Thymus (tissue), 11 donors: ENCODE results near the gene EXOSC5. TPM values are rescaled to one million over a fixed set of nuclear protein-coding genes. Genes with fewer than 3 reads are reported as not detected.
"Not testable (repeated sequence)": the region's sequence is repeated elsewhere in the genome, so short reads cannot be mapped to it uniquely, and the experiment has no call there.

Source experiments
- DNase-seq, 9 donors: peaks; one replicate each; pipeline ENCODE4 v3.0.0-alpha.2; 2013; ENCODE audit warnings: low spot score in 9 of 9, low read depth in 6 of 9, missing footprints in 1 of 9
- H3K27ac ChIP-seq, 2 donors: one replicate each; pipeline ENCODE4 v1.5.1; 2013; ENCODE audit warnings: control low read depth in 1 of 2, low read depth in 1 of 2, low read length in 1 of 2, mild to moderate bottlenecking in 1 of 2, moderate library complexity in 1 of 2
- H3K27me3 ChIP-seq, 2 donors: one replicate each; pipeline ENCODE4 v1.5.1; 2013; ENCODE audit warnings: low read length in 1 of 2; ENCODE audit not compliant: control insufficient read depth in 2 of 2, insufficient read depth in 1 of 2
- H3K36me3 ChIP-seq, 2 donors: one replicate each; pipeline ENCODE4 v1.5.1; 2013; ENCODE audit warnings: low read length in 1 of 2, mild to moderate bottlenecking in 1 of 2, moderate library complexity in 1 of 2; ENCODE audit not compliant: control insufficient read depth in 2 of 2, insufficient read depth in 2 of 2
- H3K4me1 ChIP-seq, 2 donors: one replicate each; pipeline ENCODE4 v1.5.1; 2013; ENCODE audit warnings: low read length in 2 of 2; ENCODE audit not compliant: control insufficient read depth in 2 of 2, insufficient read depth in 2 of 2
- H3K4me3 ChIP-seq, 2 donors: one replicate each; pipeline ENCODE4 v1.5.1; 2013; ENCODE audit warnings: low read length in 2 of 2, control low read depth in 1 of 2, mild to moderate bottlenecking in 1 of 2
- H3K9me3 ChIP-seq, 2 donors: one replicate each; pipeline ENCODE4 v1.5.1; 2013; ENCODE audit warnings: low read length in 1 of 2, mild to moderate bottlenecking in 1 of 2; ENCODE audit not compliant: control insufficient read depth in 2 of 2, insufficient read depth in 1 of 2
- WGBS: extraction: QIAGEN DNeasy Blood & Tissue Kit; methylation state at CpG from one replicate; pipeline ENCODE4 v1.1.7; 2013; 5-methylcytosine and 5-hydroxymethylcytosine counted together
- polyA plus RNA-seq: library from polyadenylated mRNA; stranded (reverse); fragments of 200-250 nt; gene quantifications from one replicate; pipeline ENCODE4 v1.2.3, GENCODE V29; 2013
- total RNA-seq: library from RNA; stranded (reverse); fragments of 120-200 nt; gene quantifications from one replicate; pipeline ENCODE4 v1.2.4, GENCODE V29; 2013
- donor health status: healthy.

Gene EXOSC5
- total and polyA plus RNA-seq, 2 donors = 20.2 to 20.3 TPM

GRCh38 chr19:41411100-41411967 is 14.2 kb upstream of the EXOSC5 start:
- WGBS = 82% methylated on average over 9 of the region's 9 CpGs
- Histone ChIP-seq H3K36me3 (peaks cover 26 to 51% of the 10 kb centered on the region in 2 donors), H3K27me3 (no peaks in the 10 kb centered on the region), H3K4me3 (no peak overlapping the region), H3K4me1 (no peaks in the 10 kb centered on the region), H3K27ac (no peak overlapping the region), H3K9me3 (no peaks in the 10 kb centered on the region)
- DNase-seq = no peak

- H3K9me3 ChIP-seq = no peaks in the 10 kb centered on the region
- H3K36me3 ChIP-seq = peaks cover 23 to 47% of the 10 kb centered on the region in 2 donors
- H3K4me1 ChIP-seq = no peaks in the 10 kb centered on the region
- 96% methylated on average over 23 of the region's 23 CpGs for WGBS
- DNase-seq = no peak
- no peak overlapping the region for H3K4me3 ChIP-seq
- H3K27me3 ChIP-seq = no peaks in the 10 kb centered on the region
- no peak overlapping the region for H3K27ac ChIP-seq
Observed at GRCh38 chr19:41410336-41411054, 13.3 kb upstream of the EXOSC5 start.

- H3K4me1 ChIP-seq = no peaks in the 10 kb centered on the region
Observed at GRCh38 chr19:41409288-41409687, 12.1 kb upstream of the EXOSC5 start.

GRCh38 chr19:41408846-41409245 is 11.7 kb upstream of the EXOSC5 start:
- not testable (repeated sequence) for H3K4me3 ChIP-seq, H3K27me3 ChIP-seq, H3K4me1 ChIP-seq, DNase-seq, H3K9me3 ChIP-seq, H3K27ac ChIP-seq
- H3K36me3 ChIP-seq = peaks cover 8 to 31% of the 10 kb centered on the region in 2 donors
- WGBS = 96% methylated on average over 5 of the region's 5 CpGs

More at GRCh38 chr19:41409288-41409687, 12.1 kb upstream of the EXOSC5 start:
- no peak overlapping the region for H3K27ac ChIP-seq
- H3K27me3 ChIP-seq = no peaks in the 10 kb centered on the region
- no peak for DNase-seq
- no peak overlapping the region for H3K4me3 ChIP-seq
- peaks cover 11 to 35% of the 10 kb centered on the region in 2 donors for H3K36me3 ChIP-seq
- 93% methylated on average over 4 of the region's 4 CpGs for whole genome bisulfite sequencing
- H3K9me3 ChIP-seq = no peaks in the 10 kb centered on the region

GRCh38 chr19:41408256-41408655 is 11.1 kb upstream of the EXOSC5 start:
- H3K27ac ChIP-seq = no peak overlapping the region
- WGBS = 94% methylated on average over 4 of the region's 4 CpGs
- DNase-seq = no peak
- H3K36me3 ChIP-seq = peaks cover 3 to 30% of the 10 kb centered on the region in 2 donors
- H3K4me3 ChIP-seq = no peak overlapping the region
- H3K9me3 ChIP-seq = no peaks in the 10 kb centered on the region
- H3K4me1 ChIP-seq = no peaks in the 10 kb centered on the region
- no peaks in the 10 kb centered on the region for H3K27me3 ChIP-seq

GRCh38 chr19:41407271-41407670 is 10.1 kb upstream of the EXOSC5 start:
- DNase-seq = no peak
- no peaks in the 10 kb centered on the region for H3K27me3 ChIP-seq
- H3K27ac ChIP-seq = no peak overlapping the region
- no peaks in the 10 kb centered on the region for H3K9me3 ChIP-seq
- WGBS = 90% methylated on average over 4 of the region's 4 CpGs
- H3K4me3 ChIP-seq = no peak overlapping the region
- peaks cover 3 to 34% of the 10 kb centered on the region in 2 donors for H3K36me3 ChIP-seq
- no peaks in the 10 kb centered on the region for H3K4me1 ChIP-seq

GRCh38 chr19:41405776-41406175 is 8.6 kb upstream of the EXOSC5 start:
- no peak overlapping the region for H3K27ac ChIP-seq

GRCh38 chr19:41403181-41403970 is 6.2 kb upstream of the EXOSC5 start:
- WGBS = 66% methylated on average over 12 of the region's 12 CpGs
- Histone ChIP-seq H3K4me3 (no peak overlapping the region), H3K4me1 (peaks cover 7% of the 10 kb centered on the region in 2 donors), H3K27me3 (no peaks in the 10 kb centered on the region), H3K9me3 (no peaks in the 10 kb centered on the region), H3K36me3 (peaks cover 0 to 19% of the 10 kb centered on the region in 2 donors), H3K27ac (no peak overlapping the region)
- DNase-seq = no peak

More at GRCh38 chr19:41405776-41406175, 8.6 kb upstream of the EXOSC5 start:
- H3K4me3 ChIP-seq = no peak overlapping the region
- H3K9me3 ChIP-seq = no peaks in the 10 kb centered on the region
- H3K27me3 ChIP-seq = no peaks in the 10 kb centered on the region
- no peak for DNase-seq
- 91% methylated on average over 6 of the region's 6 CpGs for WGBS
- no peaks in the 10 kb centered on the region for H3K4me1 ChIP-seq
- peaks cover 0 to 22% of the 10 kb centered on the region in 2 donors for H3K36me3 ChIP-seq
